GM23338 (cell line): ENCODE results near the gene MFF. TPM values are rescaled to one million over a fixed set of nuclear protein-coding genes. Genes with fewer than 3 reads are reported as not detected.

Experiments used
- ATAC-seq: fragments of 200-7000 bp; cut with Tn5 transposase; 3 replicates; pipeline ENCODE4 v1.9.1; 2020
- DNase-seq: peaks from one replicate; pipeline ENCODE4 v3.0.0-alpha.2; 2015; ENCODE audit warnings: low spot score
- H2AFZ ChIP-seq: fragments of 200-600 bp; sonication (generic); 2 replicates; pipeline ENCODE4 v1.8.0; 2016; ENCODE audit warnings: antibody characterized with exemption, mild to moderate bottlenecking, moderate library complexity
- H3F3A ChIP-seq: fragments of 200-600 bp; sonication (generic); replicated peaks from 2 replicates; pipeline ENCODE4 v1.8.0; 2017; ENCODE audit warnings: antibody characterized with exemption, mixed run types, low read depth
- H3K27ac ChIP-seq: fragments of 200-600 bp; sonication (generic); 2 replicates; pipeline ENCODE4 v1.6.1; 2016; ENCODE audit warnings: low read depth
- H3K27me3 ChIP-seq: fragments of 200-600 bp; sonication (generic); 2 replicates; pipeline ENCODE4 v1.8.0; 2016; ENCODE audit warnings: mild to moderate bottlenecking, mixed run types, moderate library complexity; ENCODE audit not compliant: insufficient read depth
- H3K36me3 ChIP-seq: fragments of 200-600 bp; sonication (generic); 2 replicates; pipeline ENCODE4 v1.8.0; 2016; ENCODE audit warnings: mild to moderate bottlenecking; ENCODE audit not compliant: insufficient read depth
- H3K4me1 ChIP-seq: fragments of 200-600 bp; sonication (generic); 2 replicates; pipeline ENCODE4 v1.8.0; 2016; ENCODE audit warnings: mild to moderate bottlenecking, moderate library complexity; ENCODE audit not compliant: insufficient read depth
- H3K4me2 ChIP-seq: fragments of 200-600 bp; sonication (generic); 2 replicates; pipeline ENCODE4 v1.7.1; 2017; ENCODE audit warnings: mixed run types
- H3K4me3 ChIP-seq: fragments of 200-600 bp; sonication (generic); 2 replicates; pipeline ENCODE4 v1.6.1; 2016; ENCODE audit warnings: mixed run types
- H3K79me2 ChIP-seq: fragments of 200-600 bp; sonication (generic); replicated peaks from 2 replicates; pipeline ENCODE4 v1.8.0; 2017; ENCODE audit warnings: mild to moderate bottlenecking; ENCODE audit not compliant: insufficient read depth
- H3K9me2 ChIP-seq: fragments of 200-600 bp; sonication (generic); 2 replicates; pipeline ENCODE4 v1.8.0; 2017; ENCODE audit not compliant: insufficient read depth
- H4K20me1 ChIP-seq: fragments of 200-600 bp; sonication (generic); replicated peaks from 2 replicates; pipeline ENCODE4 v1.8.0; 2017; ENCODE audit warnings: mild to moderate bottlenecking; ENCODE audit not compliant: insufficient read depth
- H3K27ac Mint-ChIP-seq: 2 replicates; pipeline ENCODE4 v1.8.0; 2020; ENCODE audit warnings: inconsistent platforms, mild to moderate bottlenecking, moderate library complexity, mixed read lengths
- H3K27me3 Mint-ChIP-seq: 3 replicates; pipeline ENCODE4 v1.8.0; 2022; ENCODE audit warnings: low read depth, mild to moderate bottlenecking, moderate library complexity, mixed read lengths, inconsistent platforms; ENCODE audit not compliant: insufficient read depth, poor library complexity
- H3K36me3 Mint-ChIP-seq: 3 replicates; pipeline ENCODE4 v1.8.0; 2021; ENCODE audit warnings: low read depth, mild to moderate bottlenecking, inconsistent platforms, moderate library complexity, mixed read lengths
- H3K4me1 Mint-ChIP-seq: 3 replicates; pipeline ENCODE4 v1.8.0; 2020; ENCODE audit warnings: mild to moderate bottlenecking, inconsistent platforms, mixed read lengths
- H3K4me3 Mint-ChIP-seq: 3 replicates; pipeline ENCODE4 v1.8.0; 2021; ENCODE audit warnings: moderate library complexity, mild to moderate bottlenecking, inconsistent platforms, mixed read lengths
- H3K9me3 Mint-ChIP-seq: 3 replicates; pipeline ENCODE4 v1.8.0; 2020; ENCODE audit warnings: moderate library complexity, mild to moderate bottlenecking, inconsistent platforms, mixed read lengths
- CREB1 ChIP-seq: fragments of 250-450 bp; sonication (Bioruptor Pico); IDR thresholded peaks from 2 replicates; pipeline ENCODE4 v1.5.0; 2020; ENCODE audit warnings: low read depth, mild to moderate bottlenecking, moderate library complexity
- EZH2phosphoT487 ChIP-seq: fragments of 200-600 bp; sonication (generic); IDR thresholded peaks from one replicate; pipeline ENCODE4 v1.8.1; 2018; ENCODE audit warnings: antibody characterized with exemption; ENCODE audit not compliant: unreplicated experiment
- JUNB ChIP-seq: IDR thresholded peaks from one replicate; pipeline ENCODE4 v1.6.1; 2016; ENCODE audit warnings: antibody characterized with exemption; ENCODE audit not compliant: unreplicated experiment
- NANOG ChIP-seq: IDR thresholded peaks from 2 replicates; pipeline ENCODE4 v1.6.1; 2016; ENCODE audit warnings: antibody characterized with exemption, borderline replicate concordance
- STAT1 ChIP-seq: IDR thresholded peaks from one replicate; pipeline ENCODE4 v1.6.1; 2016; ENCODE audit warnings: antibody characterized with exemption; ENCODE audit not compliant: unreplicated experiment
- polyA plus RNA-seq: library from polyadenylated mRNA; unstranded; fragments of >200 nt; fragmentation: Nextera tagmentation; extraction: Ambion mirVana; gene quantifications from 2 replicates; pipeline ENCODE4 v1.2.1, GENCODE V29; 2016
- total RNA-seq: library from RNA; depleted of rRNA; stranded (reverse); fragments of >200 nt; shearing (Covaris generic); gene quantifications from 2 replicates; pipeline ENCODE4 v1.2.3, GENCODE V29; 2014
- TF ChIP-seq, protein P1 (sequence below): fragments of 250-450 bp; sonication (Bioruptor Pico); IDR thresholded peaks from 2 replicates; pipeline ENCODE4 v1.5.0; 2020; ENCODE audit warnings: mild to moderate bottlenecking, moderate library complexity
- TF ChIP-seq, protein P2 (sequence below): IDR thresholded peaks from one replicate; pipeline ENCODE4 v1.6.1; 2018; ENCODE audit warnings: antibody characterized with exemption; ENCODE audit not compliant: unreplicated experiment
- TF ChIP-seq, protein P3 (sequence below), 2 experiments: fragments of 200-600 bp in 1 of 2; sonication (generic) in 1 of 2; conservative IDR thresholded peaks; 2 replicates each; pipeline versions ENCODE4 v1.5.1 to v1.6.1; 2016 to 2017; ENCODE audit warnings: antibody characterized with exemption in 2 of 2, low read depth in 2 of 2, mild to moderate bottlenecking in 2 of 2, moderate library complexity in 1 of 2

The MFF gene
- total and polyA plus RNA-seq, 2 experiments from 2014 or later = 112 to 161 TPM

DNA sequence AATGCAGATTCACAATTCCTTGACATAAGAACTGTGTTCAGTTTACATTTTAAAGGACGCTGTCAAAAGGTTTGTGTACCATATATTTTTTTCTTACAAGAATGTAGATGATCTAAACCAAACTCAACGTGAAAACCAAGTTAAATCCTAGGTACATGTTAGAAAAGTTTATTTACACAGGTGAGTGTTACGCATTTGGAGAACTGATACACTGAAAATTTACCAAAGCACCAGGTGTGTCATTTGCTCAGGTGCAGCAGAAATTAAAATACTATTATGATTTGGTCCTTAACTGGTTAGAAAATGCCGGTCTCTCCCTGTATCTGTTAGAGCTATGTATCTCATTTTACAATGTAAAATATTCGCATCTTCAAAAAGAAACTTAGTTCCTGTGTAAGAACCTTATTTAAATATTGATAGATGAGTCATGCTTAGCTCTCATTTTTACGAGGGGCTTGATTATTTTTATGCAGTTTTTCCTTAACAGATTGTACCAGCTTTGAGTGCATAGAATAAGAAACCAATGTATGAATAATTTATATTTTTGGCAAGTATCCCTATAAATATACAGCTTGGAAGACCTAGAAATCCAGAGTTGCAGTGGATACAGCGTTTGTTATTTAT, 25.1 kb downstream of the MFF start (continued):
- TF ChIP-seq, protein P1, sequence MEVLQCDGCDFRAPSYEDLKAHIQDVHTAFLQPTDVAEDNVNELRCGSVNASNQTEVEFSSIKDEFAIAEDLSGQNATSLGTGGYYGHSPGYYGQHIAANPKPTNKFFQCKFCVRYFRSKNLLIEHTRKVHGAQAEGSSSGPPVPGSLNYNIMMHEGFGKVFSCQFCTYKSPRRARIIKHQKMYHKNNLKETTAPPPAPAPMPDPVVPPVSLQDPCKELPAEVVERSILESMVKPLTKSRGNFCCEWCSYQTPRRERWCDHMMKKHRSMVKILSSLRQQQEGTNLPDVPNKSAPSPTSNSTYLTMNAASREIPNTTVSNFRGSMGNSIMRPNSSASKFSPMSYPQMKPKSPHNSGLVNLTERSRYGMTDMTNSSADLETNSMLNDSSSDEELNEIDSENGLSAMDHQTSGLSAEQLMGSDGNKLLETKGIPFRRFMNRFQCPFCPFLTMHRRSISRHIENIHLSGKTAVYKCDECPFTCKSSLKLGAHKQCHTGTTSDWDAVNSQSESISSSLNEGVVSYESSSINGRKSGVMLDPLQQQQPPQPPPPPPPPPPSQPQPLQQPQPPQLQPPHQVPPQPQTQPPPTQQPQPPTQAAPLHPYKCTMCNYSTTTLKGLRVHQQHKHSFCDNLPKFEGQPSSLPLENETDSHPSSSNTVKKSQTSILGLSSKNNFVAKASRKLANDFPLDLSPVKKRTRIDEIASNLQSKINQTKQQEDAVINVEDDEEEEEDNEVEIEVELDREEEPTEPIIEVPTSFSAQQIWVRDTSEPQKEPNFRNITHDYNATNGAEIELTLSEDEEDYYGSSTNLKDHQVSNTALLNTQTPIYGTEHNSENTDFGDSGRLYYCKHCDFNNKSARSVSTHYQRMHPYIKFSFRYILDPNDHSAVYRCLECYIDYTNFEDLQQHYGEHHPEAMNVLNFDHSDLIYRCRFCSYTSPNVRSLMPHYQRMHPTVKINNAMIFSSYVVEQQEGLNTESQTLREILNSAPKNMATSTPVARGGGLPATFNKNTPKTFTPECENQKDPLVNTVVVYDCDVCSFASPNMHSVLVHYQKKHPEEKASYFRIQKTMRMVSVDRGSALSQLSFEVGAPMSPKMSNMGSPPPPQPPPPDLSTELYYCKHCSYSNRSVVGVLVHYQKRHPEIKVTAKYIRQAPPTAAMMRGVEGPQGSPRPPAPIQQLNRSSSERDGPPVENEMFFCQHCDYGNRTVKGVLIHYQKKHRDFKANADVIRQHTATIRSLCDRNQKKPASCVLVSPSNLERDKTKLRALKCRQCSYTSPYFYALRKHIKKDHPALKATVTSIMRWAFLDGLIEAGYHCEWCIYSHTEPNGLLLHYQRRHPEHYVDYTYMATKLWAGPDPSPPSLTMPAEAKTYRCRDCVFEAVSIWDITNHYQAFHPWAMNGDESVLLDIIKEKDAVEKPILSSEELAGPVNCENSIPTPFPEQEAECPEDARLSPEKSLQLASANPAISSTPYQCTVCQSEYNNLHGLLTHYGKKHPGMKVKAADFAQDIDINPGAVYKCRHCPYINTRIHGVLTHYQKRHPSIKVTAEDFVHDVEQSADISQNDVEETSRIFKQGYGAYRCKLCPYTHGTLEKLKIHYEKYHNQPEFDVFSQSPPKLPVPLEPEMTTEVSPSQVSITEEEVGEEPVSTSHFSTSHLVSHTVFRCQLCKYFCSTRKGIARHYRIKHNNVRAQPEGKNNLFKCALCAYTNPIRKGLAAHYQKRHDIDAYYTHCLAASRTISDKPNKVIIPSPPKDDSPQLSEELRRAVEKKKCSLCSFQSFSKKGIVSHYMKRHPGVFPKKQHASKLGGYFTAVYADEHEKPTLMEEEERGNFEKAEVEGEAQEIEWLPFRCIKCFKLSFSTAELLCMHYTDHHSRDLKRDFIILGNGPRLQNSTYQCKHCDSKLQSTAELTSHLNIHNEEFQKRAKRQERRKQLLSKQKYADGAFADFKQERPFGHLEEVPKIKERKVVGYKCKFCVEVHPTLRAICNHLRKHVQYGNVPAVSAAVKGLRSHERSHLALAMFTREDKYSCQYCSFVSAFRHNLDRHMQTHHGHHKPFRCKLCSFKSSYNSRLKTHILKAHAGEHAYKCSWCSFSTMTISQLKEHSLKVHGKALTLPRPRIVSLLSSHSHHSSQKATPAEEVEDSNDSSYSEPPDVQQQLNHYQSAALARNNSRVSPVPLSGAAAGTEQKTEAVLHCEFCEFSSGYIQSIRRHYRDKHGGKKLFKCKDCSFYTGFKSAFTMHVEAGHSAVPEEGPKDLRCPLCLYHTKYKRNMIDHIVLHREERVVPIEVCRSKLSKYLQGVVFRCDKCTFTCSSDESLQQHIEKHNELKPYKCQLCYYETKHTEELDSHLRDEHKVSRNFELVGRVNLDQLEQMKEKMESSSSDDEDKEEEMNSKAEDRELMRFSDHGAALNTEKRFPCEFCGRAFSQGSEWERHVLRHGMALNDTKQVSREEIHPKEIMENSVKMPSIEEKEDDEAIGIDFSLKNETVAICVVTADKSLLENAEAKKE (CRISPR knock-in tag) = no peak
- TF ChIP-seq EZH2phosphoT487 = no peak
- no peak for TF ChIP-seq JUNB

DNA sequence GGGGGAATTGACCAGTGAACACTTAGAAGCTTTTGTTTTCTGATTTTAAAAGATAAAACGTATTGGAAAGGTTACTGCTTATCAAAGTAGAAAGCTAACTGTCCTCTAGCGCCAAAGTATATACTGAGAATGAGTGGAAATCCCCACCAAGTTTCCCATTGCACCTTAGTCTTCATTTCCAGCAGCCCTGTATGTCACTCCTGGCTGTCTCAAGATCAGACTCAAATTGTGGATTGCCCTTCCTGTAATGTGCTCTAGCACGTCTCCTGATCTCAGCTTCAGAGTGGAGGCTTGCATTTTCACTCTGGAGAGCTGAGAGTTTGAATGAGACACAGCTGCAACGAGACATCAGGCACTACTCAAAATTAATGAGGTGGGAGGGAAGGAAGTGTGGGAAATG, 26.6 kb downstream of the MFF start:
- Mint-ChIP-seq H3K27ac (peak overlapping the region; percentile 7; the same call in 1 of the 2 replicates), H3K27me3 (no peaks in the 10 kb centered on the region), H3K36me3 (peaks cover 15% of the 10 kb centered on the region; the same call in 2 of the 3 replicates), H3K4me1 (peaks cover 7% of the 10 kb centered on the region; the same call in 2 of the 3 replicates), H3K9me3 (no peaks in the 10 kb centered on the region), H3K4me3 (no peak overlapping the region)
- H3F3A ChIP-seq = no peaks in the 10 kb centered on the region
- no peaks in the 10 kb centered on the region for H3K79me2 ChIP-seq
- H3K4me2 ChIP-seq = no peak overlapping the region
- DNase-seq = no peak
- H3K9me2 ChIP-seq = no peaks in the 10 kb centered on the region
- ATAC-seq = no peak
- H3K27me3 ChIP-seq = no peaks in the 10 kb centered on the region
- H3K36me3 ChIP-seq = peaks cover 13% of the 10 kb centered on the region; the same call in 1 of the 2 replicates
- no peaks in the 10 kb centered on the region for H4K20me1 ChIP-seq
- peaks cover 3% of the 10 kb centered on the region for H3K4me1 ChIP-seq
- H3K4me3 ChIP-seq = no peak overlapping the region
- H3K27ac ChIP-seq = 0 out of 2 replicates have a peak overlapping the region, but pooled peaks have one; percentile 27
- no peak overlapping the region for H2AFZ ChIP-seq
- TF ChIP-seq NANOG = no peak
- TF ChIP-seq EZH2phosphoT487 = no peak
- TF ChIP-seq, protein P2, sequence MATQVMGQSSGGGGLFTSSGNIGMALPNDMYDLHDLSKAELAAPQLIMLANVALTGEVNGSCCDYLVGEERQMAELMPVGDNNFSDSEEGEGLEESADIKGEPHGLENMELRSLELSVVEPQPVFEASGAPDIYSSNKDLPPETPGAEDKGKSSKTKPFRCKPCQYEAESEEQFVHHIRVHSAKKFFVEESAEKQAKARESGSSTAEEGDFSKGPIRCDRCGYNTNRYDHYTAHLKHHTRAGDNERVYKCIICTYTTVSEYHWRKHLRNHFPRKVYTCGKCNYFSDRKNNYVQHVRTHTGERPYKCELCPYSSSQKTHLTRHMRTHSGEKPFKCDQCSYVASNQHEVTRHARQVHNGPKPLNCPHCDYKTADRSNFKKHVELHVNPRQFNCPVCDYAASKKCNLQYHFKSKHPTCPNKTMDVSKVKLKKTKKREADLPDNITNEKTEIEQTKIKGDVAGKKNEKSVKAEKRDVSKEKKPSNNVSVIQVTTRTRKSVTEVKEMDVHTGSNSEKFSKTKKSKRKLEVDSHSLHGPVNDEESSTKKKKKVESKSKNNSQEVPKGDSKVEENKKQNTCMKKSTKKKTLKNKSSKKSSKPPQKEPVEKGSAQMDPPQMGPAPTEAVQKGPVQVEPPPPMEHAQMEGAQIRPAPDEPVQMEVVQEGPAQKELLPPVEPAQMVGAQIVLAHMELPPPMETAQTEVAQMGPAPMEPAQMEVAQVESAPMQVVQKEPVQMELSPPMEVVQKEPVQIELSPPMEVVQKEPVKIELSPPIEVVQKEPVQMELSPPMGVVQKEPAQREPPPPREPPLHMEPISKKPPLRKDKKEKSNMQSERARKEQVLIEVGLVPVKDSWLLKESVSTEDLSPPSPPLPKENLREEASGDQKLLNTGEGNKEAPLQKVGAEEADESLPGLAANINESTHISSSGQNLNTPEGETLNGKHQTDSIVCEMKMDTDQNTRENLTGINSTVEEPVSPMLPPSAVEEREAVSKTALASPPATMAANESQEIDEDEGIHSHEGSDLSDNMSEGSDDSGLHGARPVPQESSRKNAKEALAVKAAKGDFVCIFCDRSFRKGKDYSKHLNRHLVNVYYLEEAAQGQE = no peak
- TF ChIP-seq, protein P3, sequence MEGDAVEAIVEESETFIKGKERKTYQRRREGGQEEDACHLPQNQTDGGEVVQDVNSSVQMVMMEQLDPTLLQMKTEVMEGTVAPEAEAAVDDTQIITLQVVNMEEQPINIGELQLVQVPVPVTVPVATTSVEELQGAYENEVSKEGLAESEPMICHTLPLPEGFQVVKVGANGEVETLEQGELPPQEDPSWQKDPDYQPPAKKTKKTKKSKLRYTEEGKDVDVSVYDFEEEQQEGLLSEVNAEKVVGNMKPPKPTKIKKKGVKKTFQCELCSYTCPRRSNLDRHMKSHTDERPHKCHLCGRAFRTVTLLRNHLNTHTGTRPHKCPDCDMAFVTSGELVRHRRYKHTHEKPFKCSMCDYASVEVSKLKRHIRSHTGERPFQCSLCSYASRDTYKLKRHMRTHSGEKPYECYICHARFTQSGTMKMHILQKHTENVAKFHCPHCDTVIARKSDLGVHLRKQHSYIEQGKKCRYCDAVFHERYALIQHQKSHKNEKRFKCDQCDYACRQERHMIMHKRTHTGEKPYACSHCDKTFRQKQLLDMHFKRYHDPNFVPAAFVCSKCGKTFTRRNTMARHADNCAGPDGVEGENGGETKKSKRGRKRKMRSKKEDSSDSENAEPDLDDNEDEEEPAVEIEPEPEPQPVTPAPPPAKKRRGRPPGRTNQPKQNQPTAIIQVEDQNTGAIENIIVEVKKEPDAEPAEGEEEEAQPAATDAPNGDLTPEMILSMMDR (conservative IDR thresholded peaks at IDR 0.05; ENCODE audit: low read depth in 2 of 2) = no peak
- no peak for TF ChIP-seq STAT1
- no peak for TF ChIP-seq CREB1 (CRISPR knock-in tag)
